HG02884 (cell line): ENCODE results near the gene OR51G2.
"Not testable (repeated sequence)": the region's sequence is repeated elsewhere in the genome, so short reads cannot be mapped to it uniquely, and the experiment has no call there.

Experiments
- ATAC-seq: cut with Tn5 transposase; IDR thresholded peaks from one replicate; pipeline ENCODE4 v1.9.1; 2021; ENCODE audit warnings: mild to moderate bottlenecking, moderate library complexity; ENCODE audit not compliant: unreplicated experiment

Gene OR51G2, protein sequence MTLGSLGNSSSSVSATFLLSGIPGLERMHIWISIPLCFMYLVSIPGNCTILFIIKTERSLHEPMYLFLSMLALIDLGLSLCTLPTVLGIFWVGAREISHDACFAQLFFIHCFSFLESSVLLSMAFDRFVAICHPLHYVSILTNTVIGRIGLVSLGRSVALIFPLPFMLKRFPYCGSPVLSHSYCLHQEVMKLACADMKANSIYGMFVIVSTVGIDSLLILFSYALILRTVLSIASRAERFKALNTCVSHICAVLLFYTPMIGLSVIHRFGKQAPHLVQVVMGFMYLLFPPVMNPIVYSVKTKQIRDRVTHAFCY

GRCh38 chr11:4919250-4919649, at the start of gene OR51G2:
OR51G2 (minus strand) TSS chr11:4919350; CDS start chr11:4915663, 3,687 bp downstream.
- ATAC-seq: no peak

- no peak for ATAC-seq
Observed at GRCh38 chr11:4962816-4963215, 43.7 kb upstream of the OR51G2 start.

DNA sequence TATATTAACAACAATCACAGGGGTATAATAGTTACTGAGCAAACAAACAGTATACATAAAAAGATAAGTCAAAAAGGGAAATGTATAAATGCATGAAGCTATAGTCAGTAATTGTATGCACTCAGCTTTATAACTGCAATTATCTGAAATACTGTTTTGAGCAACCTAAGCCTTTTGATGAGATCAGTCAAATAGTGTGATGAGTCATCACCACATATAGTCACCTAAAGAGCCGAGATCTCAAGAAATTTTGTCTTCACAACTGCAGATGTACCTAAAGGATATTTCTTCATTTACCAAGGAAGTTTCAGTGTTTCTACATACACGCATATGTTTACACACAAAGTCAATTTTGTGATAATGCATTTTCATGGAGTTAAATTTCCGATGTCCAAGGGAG, 41.7 kb upstream of the OR51G2 start:
- no peak for ATAC-seq

GRCh38 chr11:4957396-4957795, 38.2 kb upstream of the OR51G2 start:
- no peak for ATAC-seq

DNA sequence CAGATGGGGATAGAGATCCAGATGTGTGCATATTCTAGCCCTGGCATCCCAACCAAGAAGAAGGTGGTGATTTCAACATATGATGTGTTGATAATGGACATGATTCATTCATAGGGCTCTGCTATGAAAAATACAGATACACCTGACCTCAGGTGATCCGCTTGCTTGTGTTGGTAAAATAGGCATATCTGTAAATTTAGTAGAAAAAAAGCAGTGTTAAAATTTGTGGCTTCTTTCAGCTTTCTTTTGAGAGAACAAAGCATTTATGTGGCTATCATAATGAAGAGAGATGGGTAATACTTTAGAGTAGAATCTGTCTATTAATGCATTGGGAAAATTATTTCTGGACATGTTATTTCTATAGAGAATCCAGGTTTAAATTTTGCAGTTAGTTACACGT, 36.5 kb upstream of the OR51G2 start, which contains the start of gene OR51A2:
Gene OR51A2, minus strand, starts transcription at position 101 of the 400 bp plus-strand sequence. Its CDS starts 0 bp downstream, at position 101.
- not testable (repeated sequence) for ATAC-seq

DNA sequence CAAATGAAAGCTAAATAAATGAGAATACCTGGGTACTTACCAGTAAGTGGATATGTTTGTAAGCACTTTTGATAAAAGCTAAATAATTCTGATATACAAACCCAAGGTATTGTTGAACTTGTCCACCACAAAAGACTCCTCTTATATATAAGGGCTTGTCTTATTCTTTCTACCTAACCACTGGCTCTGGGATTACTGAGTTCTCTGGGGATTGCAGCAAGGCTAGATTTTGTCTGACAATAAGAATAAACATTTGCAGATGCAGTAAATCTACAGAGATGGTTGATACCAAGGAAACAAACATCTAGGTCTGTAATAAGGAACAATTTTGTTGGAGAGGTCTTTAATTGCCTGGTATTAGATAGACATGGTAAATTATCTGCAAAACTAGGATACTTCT, 28.4 kb upstream of the OR51G2 start, which contains the start of gene OR51A4:
Gene OR51A4, minus strand, starts transcription at position 101 of the 400 bp plus-strand sequence. CDS start 505 bp downstream, outside the sequence.
- ATAC-seq: no peak

- ATAC-seq: no peak
Observed at GRCh38 chr11:4936745-4937144, 17.6 kb upstream of the OR51G2 start.

- no peak for ATAC-seq
Observed at GRCh38 chr11:4932751-4933150, 13.6 kb upstream of the OR51G2 start.

DNA sequence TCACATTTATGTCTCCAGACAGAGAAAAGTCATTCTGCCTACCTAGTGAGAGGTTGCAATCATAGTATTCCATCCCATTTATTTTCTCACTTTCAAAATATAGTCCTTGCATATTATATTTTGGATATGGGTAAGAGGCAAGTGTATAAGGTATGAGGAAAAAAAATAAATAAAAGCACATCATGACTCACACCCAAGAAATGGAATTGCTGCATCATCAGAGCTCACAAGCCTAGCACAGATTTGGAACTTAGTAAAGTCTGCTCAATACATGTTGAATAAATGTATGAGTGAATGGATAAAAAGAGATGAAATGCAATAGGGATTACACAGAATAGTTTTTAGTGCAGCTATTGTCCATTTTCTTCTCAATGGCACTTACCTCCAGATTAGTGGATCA, 7.5 kb upstream of the OR51G2 start:
- ATAC-seq: no peak

DNA sequence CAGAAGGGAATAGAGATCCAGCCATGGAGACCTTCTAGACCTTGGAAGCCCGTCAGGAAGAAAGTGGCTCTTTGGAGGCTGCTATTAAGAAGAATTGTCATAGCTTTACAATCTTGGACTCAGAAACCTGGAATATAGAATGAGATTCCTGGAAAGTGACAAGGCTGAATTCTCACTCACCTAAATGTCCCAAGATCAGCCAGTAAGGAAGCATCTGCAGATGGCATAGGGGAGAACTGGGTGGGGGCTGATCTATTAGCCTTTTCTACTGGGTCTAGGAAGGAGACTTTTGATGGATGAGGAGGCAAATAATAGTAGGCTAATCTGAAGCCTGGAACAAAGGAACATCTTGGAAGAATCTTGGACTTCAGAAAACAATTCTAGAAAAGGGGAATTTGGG, 5.1 kb upstream of the OR51G2 start, which contains the start of gene OR51G1:
Gene OR51G1, minus strand, starts transcription at position 101 of the 400 bp plus-strand sequence. Its CDS starts 0 bp downstream, at position 101.
- no peak for ATAC-seq

DNA sequence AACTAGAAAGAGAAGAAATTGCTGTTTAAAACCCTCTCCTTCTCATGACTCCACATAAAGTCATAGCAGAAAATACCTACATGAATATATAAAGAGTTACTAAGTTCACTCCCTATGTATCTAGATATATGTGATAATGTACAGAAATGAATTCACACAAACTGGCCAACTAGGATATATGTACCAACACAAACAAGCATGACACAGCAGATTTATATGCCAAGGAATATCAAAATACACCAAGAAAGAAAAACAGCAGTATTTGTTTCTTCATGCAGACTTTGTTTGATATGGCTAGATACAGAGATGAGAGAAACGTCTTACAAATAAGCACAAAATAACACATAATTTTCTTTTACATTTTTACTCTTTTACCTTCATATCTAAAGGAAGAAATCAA, 3.2 kb upstream of the OR51G2 start:
- no peak for ATAC-seq

DNA sequence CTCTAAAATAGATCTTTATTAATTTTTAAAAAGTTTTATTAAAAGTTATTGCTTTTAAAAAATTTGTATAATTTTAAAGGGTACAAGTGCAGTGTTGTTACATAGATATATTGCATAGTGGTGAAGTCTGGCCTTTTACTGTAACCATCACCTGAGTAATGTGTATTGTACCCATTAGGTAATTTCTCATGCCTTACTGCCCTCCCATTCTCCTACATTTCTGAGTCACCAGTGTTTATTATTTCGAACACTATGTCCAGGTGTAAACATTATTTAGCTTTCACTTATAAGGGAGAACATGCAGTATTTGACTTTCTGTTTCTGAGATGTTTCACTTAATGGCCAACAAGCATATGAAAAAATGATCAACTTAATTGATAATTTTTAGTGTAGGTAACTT, 2.6 kb upstream of the OR51G2 start:
- no peak for ATAC-seq

DNA sequence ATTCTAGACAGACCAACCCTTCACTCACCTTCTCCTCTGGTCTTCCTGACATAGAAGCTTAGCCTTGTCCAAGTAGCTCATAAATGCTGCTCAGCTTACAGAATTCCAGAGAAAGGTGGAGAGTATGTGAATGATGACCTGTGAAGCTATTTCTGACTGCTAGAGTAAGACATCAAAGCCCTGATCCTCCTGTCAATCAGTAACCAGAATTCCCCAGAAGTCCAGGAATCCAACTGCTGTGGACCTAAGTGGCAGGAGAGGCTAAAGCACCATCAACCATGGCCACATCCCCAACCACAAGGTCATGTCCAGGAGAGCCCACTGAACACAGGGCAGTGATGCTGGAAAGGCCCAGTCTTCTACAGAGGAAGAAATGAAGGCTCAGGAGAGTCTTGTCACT, 2.6 kb downstream of the OR51G2 start:
- no peak for ATAC-seq

GRCh38 chr11:4903484-4903883, 15.7 kb downstream of the OR51G2 start, which contains the start of gene OR51A7:
OR51A7 (plus strand) TSS chr11:4903783; CDS start chr11:4907370, 3,587 bp downstream.
- no peak for ATAC-seq

DNA sequence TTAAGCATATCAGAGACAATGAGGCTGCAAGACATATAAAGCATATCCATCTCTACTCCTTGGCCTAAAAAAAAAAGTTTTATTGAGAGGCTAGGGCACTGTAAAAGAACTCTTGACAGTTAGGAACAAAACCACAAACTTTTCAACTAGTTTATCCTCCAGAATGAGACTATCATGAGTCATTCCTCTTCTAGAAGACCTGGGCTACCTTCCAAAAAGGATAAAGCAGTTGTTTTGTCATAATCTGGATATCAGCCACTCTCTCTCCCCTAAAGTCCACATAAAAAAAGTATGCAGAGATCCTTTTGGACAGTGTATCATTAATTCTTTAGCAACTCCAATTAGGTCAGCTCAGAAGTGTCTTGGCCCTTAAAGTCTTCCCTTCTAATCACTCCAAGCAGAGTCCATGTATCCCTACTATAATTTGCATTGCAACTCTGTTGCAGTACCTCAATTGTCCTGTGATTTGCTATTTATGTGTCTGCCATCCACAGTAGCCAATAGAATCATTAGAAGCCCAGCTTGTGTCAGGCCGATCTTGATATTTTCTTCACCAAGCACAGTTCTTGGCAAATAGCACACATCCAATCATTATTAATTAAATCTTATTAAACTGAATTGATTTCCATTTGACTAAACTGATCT, 27.0 kb downstream of the OR51G2 start:
- ATAC-seq: no peak

GRCh38 chr11:4890279-4890678, 28.9 kb downstream of the OR51G2 start:
- ATAC-seq: no peak

DNA sequence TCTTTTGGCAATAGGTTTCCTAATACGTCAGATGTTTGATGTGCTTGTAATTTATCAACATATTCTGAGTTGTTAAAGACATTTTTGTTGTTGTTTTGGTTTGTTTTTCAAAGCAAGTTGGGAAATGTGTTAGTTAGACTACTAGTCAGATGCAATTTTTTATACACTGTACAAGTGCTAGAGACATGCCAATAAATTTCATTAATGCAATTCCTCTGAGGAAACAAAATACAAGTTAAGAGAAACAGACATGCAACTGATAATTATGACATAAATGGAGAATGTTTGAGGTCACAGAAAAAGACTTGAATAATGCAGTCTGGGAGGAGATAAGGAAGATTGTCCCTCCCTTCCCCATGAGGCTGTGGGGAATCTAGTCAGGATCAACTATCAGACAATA, 31.6 kb downstream of the OR51G2 start:
- no peak for ATAC-seq

DNA sequence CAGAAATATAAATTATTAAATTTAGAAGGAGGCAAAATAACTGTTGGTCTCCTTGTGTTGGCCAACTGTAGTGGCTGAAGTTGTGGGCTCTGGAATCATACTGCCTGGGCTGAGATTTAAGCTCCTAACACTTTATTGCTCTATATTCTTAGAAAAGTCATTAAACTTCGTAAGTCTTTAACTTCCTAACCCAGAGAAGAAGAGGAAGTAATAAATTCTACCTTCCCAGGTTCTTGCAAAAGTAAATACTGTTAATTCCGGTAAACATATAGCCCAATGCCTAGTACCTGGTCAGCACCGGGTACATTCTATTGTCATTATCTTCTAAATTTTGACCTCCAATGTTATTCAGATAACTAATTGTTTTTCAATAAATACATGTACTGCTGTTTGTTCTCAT, 33.0 kb downstream of the OR51G2 start:
- ATAC-seq: no peak

DNA sequence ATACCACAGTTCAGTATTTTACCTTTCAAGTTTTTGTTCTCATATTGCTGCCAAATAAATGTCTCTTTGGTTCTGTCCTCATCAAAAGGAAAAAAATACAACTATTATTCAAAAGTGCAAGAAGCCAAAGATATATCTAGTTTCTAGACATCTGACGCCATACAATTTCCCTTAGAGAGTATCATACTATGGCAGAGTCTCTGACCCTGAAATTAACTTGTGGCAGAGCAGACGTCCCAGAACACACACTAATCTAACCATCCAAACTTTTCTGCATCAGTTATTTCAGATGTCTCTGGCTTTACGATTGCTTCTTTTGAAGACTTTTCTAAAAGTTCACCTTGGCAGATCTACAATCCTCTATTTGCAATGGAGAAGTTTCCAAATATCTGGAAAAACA, 34.8 kb downstream of the OR51G2 start:
- no peak for ATAC-seq

DNA sequence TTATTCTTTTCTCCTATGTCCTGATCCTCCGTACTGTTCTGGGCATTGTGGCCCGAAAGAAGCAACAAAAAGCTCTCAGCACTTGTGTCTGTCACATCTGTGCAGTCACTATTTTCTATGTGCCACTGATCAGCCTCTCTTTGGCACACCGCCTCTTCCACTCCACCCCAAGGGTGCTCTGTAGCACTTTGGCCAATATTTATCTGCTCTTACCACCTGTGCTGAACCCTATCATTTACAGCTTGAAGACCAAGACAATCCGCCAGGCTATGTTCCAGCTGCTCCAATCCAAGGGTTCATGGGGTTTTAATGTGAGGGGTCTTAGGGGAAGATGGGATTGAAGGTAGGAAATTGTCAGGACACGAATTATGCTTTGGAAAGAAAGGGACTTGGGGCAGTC, 36.6 kb downstream of the OR51G2 start:
- no peak for ATAC-seq

GRCh38 chr11:4881860-4882500, 37.2 kb downstream of the OR51G2 start, which contains the start of gene OR51T1:
OR51T1 (plus strand) TSS chr11:4881900; CDS start chr11:4881900, 0 bp downstream.
- no peak for ATAC-seq
